PFSK-1 (cell line): ENCODE results near the gene CPA5.

Experiments used
- FOXP2 ChIP-seq: optimal IDR thresholded peaks from 2 replicates; pipeline ENCODE3; 2011; ENCODE audit warnings: borderline replicate concordance, control low read depth, inconsistent platforms; ENCODE audit not compliant: insufficient read depth; ENCODE audit errors: extremely low read length, extremely low read depth
- POLR2AphosphoS5 ChIP-seq: IDR thresholded peaks from 2 replicates; pipeline ENCODE4 v1.6.1; 2012; ENCODE audit warnings: low read depth, mild to moderate bottlenecking, control low read depth, low read length, moderate library complexity
- SIN3A ChIP-seq: IDR thresholded peaks from 2 replicates; pipeline ENCODE4 v1.6.1; 2012; ENCODE audit warnings: mild to moderate bottlenecking, low read length, moderate library complexity, borderline replicate concordance; ENCODE audit not compliant: insufficient read depth
- TAF1 ChIP-seq: IDR thresholded peaks from 2 replicates; pipeline ENCODE4 v1.6.1; 2012; ENCODE audit warnings: low read length, control low read depth, borderline replicate concordance; ENCODE audit not compliant: insufficient read depth
- TF ChIP-seq, protein P1 (sequence below), 2 experiments: IDR thresholded peaks; 2 replicates each; pipeline versions ENCODE4 v1.6.1 to v1.8.0; 2011 to 2012; ENCODE audit warnings: low read depth in 2 of 2, low read length in 2 of 2, control low read depth in 1 of 2, inconsistent platforms in 1 of 2, mild to moderate bottlenecking in 1 of 2, moderate library complexity in 1 of 2; ENCODE audit not compliant: insufficient read depth in 1 of 2

CPA5 gene

DNA sequence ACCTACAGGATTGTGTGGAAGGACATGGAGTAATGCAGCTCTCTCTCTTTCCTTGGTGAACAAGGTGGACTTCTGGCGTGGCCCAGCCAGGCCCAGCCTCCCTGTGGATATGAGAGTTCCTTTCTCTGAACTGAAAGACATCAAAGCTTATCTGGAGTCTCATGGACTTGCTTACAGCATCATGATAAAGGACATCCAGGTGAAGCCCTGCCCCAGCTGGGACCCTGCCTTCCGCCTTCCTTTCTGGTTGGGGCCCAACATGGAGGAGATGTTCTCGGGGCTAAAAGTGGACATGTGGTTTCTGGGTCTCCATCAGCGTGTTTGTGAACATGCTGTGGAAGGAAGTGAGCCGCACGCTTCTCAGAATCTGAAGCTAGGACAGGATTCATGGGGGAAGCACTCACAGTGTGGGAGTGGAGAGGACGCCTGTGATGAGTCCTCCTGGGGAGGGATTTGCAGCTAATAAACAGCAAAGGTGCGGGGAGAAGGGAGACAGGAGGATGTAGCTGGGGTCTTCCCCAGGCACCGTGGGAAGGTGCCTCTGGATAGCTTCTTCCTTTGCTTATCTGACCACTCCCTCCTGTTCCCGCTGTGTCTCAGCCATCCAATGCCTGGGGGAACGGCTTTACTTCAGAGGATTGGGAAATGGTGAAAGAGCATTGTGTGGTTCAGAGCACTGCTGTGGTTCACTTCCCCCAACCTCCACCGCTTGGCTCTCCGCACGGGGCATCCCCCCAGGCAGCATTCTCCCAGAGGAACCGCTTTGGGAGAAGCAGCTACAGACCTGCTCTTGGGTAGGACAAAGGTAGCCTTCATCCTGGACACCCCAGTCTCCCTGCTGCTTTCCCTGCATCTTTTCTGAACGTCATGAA lies 5.5 kb downstream of the CPA5 start:
- TF ChIP-seq TAF1 (no peak), SIN3A (no peak), FOXP2 (no peak), POLR2AphosphoS5 (no peak)
- TF ChIP-seq, protein P1, sequence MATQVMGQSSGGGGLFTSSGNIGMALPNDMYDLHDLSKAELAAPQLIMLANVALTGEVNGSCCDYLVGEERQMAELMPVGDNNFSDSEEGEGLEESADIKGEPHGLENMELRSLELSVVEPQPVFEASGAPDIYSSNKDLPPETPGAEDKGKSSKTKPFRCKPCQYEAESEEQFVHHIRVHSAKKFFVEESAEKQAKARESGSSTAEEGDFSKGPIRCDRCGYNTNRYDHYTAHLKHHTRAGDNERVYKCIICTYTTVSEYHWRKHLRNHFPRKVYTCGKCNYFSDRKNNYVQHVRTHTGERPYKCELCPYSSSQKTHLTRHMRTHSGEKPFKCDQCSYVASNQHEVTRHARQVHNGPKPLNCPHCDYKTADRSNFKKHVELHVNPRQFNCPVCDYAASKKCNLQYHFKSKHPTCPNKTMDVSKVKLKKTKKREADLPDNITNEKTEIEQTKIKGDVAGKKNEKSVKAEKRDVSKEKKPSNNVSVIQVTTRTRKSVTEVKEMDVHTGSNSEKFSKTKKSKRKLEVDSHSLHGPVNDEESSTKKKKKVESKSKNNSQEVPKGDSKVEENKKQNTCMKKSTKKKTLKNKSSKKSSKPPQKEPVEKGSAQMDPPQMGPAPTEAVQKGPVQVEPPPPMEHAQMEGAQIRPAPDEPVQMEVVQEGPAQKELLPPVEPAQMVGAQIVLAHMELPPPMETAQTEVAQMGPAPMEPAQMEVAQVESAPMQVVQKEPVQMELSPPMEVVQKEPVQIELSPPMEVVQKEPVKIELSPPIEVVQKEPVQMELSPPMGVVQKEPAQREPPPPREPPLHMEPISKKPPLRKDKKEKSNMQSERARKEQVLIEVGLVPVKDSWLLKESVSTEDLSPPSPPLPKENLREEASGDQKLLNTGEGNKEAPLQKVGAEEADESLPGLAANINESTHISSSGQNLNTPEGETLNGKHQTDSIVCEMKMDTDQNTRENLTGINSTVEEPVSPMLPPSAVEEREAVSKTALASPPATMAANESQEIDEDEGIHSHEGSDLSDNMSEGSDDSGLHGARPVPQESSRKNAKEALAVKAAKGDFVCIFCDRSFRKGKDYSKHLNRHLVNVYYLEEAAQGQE (IDR thresholded peaks at IDR 0.05; ENCODE audit: insufficient read depth in 1 of 2, low read depth in 2 of 2, low read length in 2 of 2): no peak

DNA sequence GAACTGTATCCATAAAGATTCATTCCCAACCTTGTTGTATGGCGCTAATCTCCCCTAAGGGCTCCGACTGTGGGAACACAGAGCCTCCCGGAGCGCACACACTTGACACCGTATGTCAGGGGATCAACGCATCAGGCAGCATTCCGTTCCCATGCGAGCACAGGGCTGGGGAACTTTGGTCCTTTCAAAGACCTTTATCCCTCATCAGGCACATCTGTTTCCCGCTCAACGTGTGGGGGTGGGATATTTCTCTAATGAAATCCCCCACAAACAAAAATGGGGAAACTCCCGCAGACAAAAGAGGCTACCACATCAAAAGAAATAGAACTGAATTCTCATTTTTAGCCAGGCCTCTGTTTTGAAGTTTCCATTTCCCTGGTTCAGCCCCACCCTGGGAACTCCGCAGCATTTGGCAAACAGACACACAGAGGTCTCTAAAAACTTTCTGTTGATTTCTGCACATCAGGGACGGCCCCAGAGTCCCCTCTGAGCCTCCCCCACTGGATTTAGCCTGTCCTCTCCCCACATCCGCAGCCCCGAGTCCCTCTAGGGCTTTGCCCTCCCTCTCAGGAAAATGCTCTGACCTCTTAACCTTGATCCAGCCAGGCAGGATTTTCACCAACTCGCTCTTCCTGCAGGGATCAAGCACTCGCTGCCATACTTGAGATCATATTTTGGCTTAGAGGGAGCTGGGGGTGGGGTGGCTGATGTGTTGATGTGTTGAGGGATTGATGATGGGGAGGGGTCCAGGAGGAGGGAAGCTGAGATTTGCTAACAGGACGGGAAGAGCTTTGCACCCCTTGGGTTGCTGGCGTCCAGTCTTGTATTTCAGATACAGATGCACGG lies 6.6 kb downstream of the CPA5 start:
- TF ChIP-seq, protein P1 (IDR thresholded peaks at IDR 0.05; ENCODE audit: insufficient read depth in 1 of 2, low read depth in 2 of 2, low read length in 2 of 2): no peak
- TF ChIP-seq POLR2AphosphoS5 (no peak), SIN3A (no peak), TAF1 (no peak), FOXP2 (no peak)

DNA sequence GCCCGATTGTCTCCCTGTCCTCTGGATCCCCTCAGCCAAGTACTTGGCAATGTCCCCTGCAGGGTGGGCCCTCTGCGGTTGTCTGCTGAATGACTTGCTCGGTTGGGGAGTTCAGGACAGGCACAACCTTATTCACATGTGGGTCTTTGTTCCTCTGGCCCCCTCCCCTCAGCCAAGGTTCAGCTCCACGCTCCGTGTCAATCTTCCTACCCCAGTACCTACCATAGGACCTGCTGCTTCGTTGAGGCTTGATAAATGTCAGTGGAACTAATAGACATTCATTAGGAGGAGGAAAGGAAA lies 7.1 kb downstream of the CPA5 start:
- TF ChIP-seq POLR2AphosphoS5: no peak

DNA sequence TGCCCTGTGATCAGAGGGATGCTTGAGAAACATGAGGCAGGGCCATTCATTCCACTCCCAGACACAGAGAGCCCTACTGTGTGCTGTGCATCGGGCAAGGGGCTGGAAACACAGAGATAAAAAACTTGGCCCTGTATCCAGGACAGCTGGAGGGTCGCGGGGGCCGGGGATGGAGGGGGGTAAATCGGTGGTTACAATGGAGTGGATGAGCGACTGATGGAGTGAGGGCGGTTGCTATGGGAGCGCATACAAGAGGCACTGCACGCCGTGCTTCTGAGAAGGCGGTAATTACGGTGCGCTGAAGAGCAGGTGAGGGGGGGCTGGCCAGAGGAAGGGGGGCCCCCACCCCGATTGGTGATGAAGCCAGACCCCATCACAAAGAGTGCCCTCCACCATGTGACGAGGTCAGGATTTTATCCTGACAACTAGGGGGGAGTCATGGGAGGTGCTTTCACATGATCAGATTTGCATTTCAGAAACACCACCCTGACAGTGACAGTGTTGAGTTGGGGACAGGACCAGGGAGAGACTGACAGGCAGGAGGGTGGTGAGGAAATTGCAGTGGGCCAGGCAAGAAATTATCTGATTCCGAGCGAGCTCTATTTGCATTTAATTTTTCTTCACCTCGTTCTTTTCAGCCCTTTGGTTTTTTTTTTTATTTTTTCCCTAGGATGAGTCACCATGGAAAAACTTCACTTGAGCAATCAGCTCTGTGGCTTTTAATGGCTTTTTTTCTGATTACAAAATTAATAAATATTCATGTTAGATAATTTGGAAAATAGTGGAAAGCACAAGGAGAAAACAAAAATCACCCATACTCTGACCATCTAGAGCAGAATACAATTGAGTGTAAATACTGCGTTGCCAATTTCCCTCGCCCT lies 7.8 kb downstream of the CPA5 start:
- no peak for TF ChIP-seq TAF1
- no peak for TF ChIP-seq POLR2AphosphoS5
- TF ChIP-seq, protein P1 (IDR thresholded peaks at IDR 0.05; ENCODE audit: insufficient read depth in 1 of 2, low read depth in 2 of 2, low read length in 2 of 2): no peak
- no peak for TF ChIP-seq SIN3A
- no peak for TF ChIP-seq FOXP2

DNA sequence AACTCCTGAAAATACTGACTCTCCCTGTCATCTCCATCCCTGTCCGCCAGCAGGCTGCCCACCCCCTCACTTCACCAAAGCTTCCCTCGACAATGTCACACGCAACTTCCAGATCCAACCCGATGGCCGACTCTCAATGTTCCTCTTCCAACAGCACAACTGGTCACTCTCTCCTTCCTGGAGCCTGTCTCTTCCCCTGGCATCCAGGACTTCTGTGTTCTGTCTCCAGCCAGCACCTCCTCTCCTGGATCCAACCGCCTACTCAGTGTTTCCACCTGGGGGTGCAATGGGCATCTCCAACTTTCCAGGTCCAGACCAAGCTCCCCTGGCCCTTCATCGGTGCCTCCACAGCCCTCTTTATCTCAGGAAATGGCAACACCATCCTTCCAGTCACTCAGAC lies 8.6 kb downstream of the CPA5 start:
- TF ChIP-seq FOXP2 (no peak), SIN3A (no peak), POLR2AphosphoS5 (no peak), TAF1 (no peak)
- TF ChIP-seq, protein P1 (IDR thresholded peaks at IDR 0.05; ENCODE audit: insufficient read depth in 1 of 2, low read depth in 2 of 2, low read length in 2 of 2): no peak
